ENCODE results near the gene QSOX2.

The QSOX2 gene

GRCh38 chr9:136284311-136284710 lies 38.7 kb upstream of the QSOX2 start:
- H3K4me1 ChIP-seq (ENCODE audit: control insufficient read depth, insufficient read depth, low read length) = no peaks in the 10 kb centered on the region
- POLR2A ChIA-PET = no interaction called here
- no peaks in the 10 kb centered on the region for H3K36me3 ChIP-seq (ENCODE audit: control insufficient read depth in 2 of 2, insufficient read depth in 1 of 2, low read length in 2 of 2)
- CTCF ChIA-PET = interaction anchor here (0.6 to 3.1 kb wide), 28 partner anchors 9 to 684 kb away, joined by 3 to 16 read pairs (median 4); partner anchors contain the start of gene QSOX2
- H3K9me3 ChIP-seq (ENCODE audit: control insufficient read depth, insufficient read depth, low read depth, low read length) = no peaks in the 10 kb centered on the region
- no peak overlapping the region for H3K27ac ChIP-seq (ENCODE audit: extremely low read depth, low read depth, low read length)
- no peak overlapping the region for H3K4me3 ChIP-seq (ENCODE audit: low read depth, low read length)
- TF ChIP-seq BCL11A (tag by site-specific recombination; IDR thresholded peaks at IDR 0.05; ENCODE audit: low read depth) (no peak), GLIS2 (tag by site-specific recombination; IDR thresholded peaks at IDR 0.05) (0 out of 2 replicates have a peak, but pooled peaks have one; percentile 8)

- Histone ChIP-seq H3K27ac (ENCODE audit: extremely low read depth, low read depth, low read length) (no peak overlapping the region), H3K4me3 (ENCODE audit: low read depth, low read length) (no peak overlapping the region)
- TF ChIP-seq KLF1 (tag by site-specific recombination; IDR thresholded peaks at IDR 0.05) (peak; percentile 59), ZBTB26 (tag by site-specific recombination; optimal IDR thresholded peaks at IDR 0.05) (peak; percentile 11), ZSCAN30 (tag by site-specific recombination; IDR thresholded peaks at IDR 0.05) (0 out of 2 replicates have a peak, but pooled peaks have one; percentile 17), YY1 (tag by site-specific recombination; IDR thresholded peaks at IDR 0.05) (no peak), ZBTB11 (tag by site-specific recombination; conservative IDR thresholded peaks at IDR 0.05; ENCODE audit: low read depth) (no peak), GLIS2 (tag by site-specific recombination; IDR thresholded peaks at IDR 0.05) (peak; percentile 34; the same call in 1 of the 2 replicates), ZNF140 (tag by site-specific recombination; IDR thresholded peaks at IDR 0.05) (no peak), ZNF518A (tag by site-specific recombination; conservative IDR thresholded peaks at IDR 0.05; ENCODE audit: low read depth) (no peak), EGR2 (tag by site-specific recombination; IDR thresholded peaks at IDR 0.05; ENCODE audit: low read depth) (peak; percentile 87), SP2 (tag by site-specific recombination; IDR thresholded peaks at IDR 0.05) (peak; percentile 13; the same call in 1 of the 2 replicates), ZNF558 (tag by site-specific recombination; IDR thresholded peaks at IDR 0.05) (no peak), ZNF654 (tag by site-specific recombination; IDR thresholded peaks at IDR 0.05; ENCODE audit: low read depth) (peak; percentile 91), ZNF302 (tag by site-specific recombination; IDR thresholded peaks at IDR 0.05; ENCODE audit: low read depth) (no peak), ZSCAN4 (tag by site-specific recombination; IDR thresholded peaks at IDR 0.05) (no peak), CTCF (tag by site-specific recombination; IDR thresholded peaks at IDR 0.05) (peak; percentile 92)
Measured at GRCh38 chr9:136283291-136284235, 38.0 kb upstream of the QSOX2 start.

More at GRCh38 chr9:136283291-136284235, 38.0 kb upstream of the QSOX2 start:
- no peaks in the 10 kb centered on the region for H3K4me1 ChIP-seq (ENCODE audit: control insufficient read depth, insufficient read depth, low read length)
- ChIA-PET POLR2A (interaction anchor here (1.2 kb wide), 1 partner anchor 16 kb away, joined by 3 read pairs; no protein-coding TSS in a partner anchor), CTCF (interaction anchor here (0.5 to 3.2 kb wide), 44 partner anchors 9 to 683 kb away, joined by 3 to 16 read pairs (median 4); partner anchors contain the start of genes KCNT1 and QSOX2)
- H3K9me3 ChIP-seq (ENCODE audit: control insufficient read depth, insufficient read depth, low read depth, low read length) = no peaks in the 10 kb centered on the region
- no peaks in the 10 kb centered on the region for H3K36me3 ChIP-seq (ENCODE audit: control insufficient read depth in 2 of 2, insufficient read depth in 1 of 2, low read length in 2 of 2)

Data from HEK293 (cell line).